Aorta (tissue), 5 donors: ENCODE results near the gene SMC5. TPM values are rescaled to one million over a fixed set of nuclear protein-coding genes. Genes with fewer than 3 reads are reported as not detected.
"Not testable (repeated sequence)": the region's sequence is repeated elsewhere in the genome, so short reads cannot be mapped to it uniquely, and the experiment has no call there.

Experiments
- ATAC-seq: fragments of 200-7000 bp; cut with Tn5 transposase; one replicate; pipeline ENCODE4 v1.9.1; 2022; ENCODE audit warnings: moderate library complexity; ENCODE audit not compliant: low FRiP score
- DNase-seq, 2 donors: peaks; one replicate each; pipeline ENCODE4 v3.0.0-alpha.2; 2020
- H3K27ac ChIP-seq, 2 donors: one replicate each; pipeline ENCODE4 v1.5.1; 2013; ENCODE audit warnings: low read length in 2 of 2, mild to moderate bottlenecking in 2 of 2, moderate library complexity in 2 of 2, control low read depth in 1 of 2, inconsistent platforms in 1 of 2, low read depth in 1 of 2
- H3K27me3 ChIP-seq, 2 donors: one replicate each; pipeline ENCODE4 v1.6.1; 2013; ENCODE audit warnings: control low read depth in 1 of 2, low read length in 1 of 2, mild to moderate bottlenecking in 1 of 2, moderate library complexity in 1 of 2; ENCODE audit not compliant: insufficient read depth in 2 of 2, control insufficient read depth in 1 of 2
- H3K36me3 ChIP-seq, 2 donors: one replicate each; pipeline ENCODE4 v1.6.1; 2013; ENCODE audit warnings: control low read depth in 1 of 2, low read length in 1 of 2, mild to moderate bottlenecking in 1 of 2; ENCODE audit not compliant: insufficient read depth in 2 of 2, control insufficient read depth in 1 of 2
- H3K4me1 ChIP-seq, 2 donors: one replicate each; pipeline ENCODE4 v1.6.1; 2013; ENCODE audit warnings: low read length in 2 of 2, control low read depth in 1 of 2, mild to moderate bottlenecking in 1 of 2, moderate library complexity in 1 of 2; ENCODE audit not compliant: insufficient read depth in 2 of 2, control insufficient read depth in 1 of 2
- H3K4me3 ChIP-seq, 2 donors: one replicate each; pipeline ENCODE4 v1.5.1; 2013; ENCODE audit warnings: low read length in 2 of 2, control low read depth in 1 of 2, mild to moderate bottlenecking in 1 of 2
- H3K9me3 ChIP-seq: one replicate; pipeline ENCODE4 v1.6.1; 2013; ENCODE audit warnings: mild to moderate bottlenecking, low read length; ENCODE audit not compliant: control insufficient read depth
- WGBS, 2 donors: extraction: QIAGEN DNeasy Blood & Tissue Kit; methylation state at CpG; one replicate each; pipeline ENCODE4 v1.1.7; 2013; 5-methylcytosine and 5-hydroxymethylcytosine counted together
- intact Hi-C, 2 donors: fragments of 100-400 bp; cut with DNase I; formaldehyde crosslinking; loops; one replicate each; pipeline versions ENCODE4 v1.14.2 to v1.15.0; 2022
- polyA plus RNA-seq, 2 donors: library from polyadenylated mRNA; stranded (reverse); fragments of 200-250 nt; gene quantifications; one replicate each; pipeline ENCODE4 v1.2.3, GENCODE V29; 2013
- total RNA-seq, 2 donors: library from RNA; stranded (reverse); fragmentation: NEBNext Ultra II Directional; extraction: Animal tissue kit (Norgen Biotek cat#: 25700); gene quantifications; one replicate each; pipeline ENCODE4 v1.2.1, GENCODE V29; 2021
- donor health status: healthy with polysubstance abuse.
- donor health status: Bipolar disorder and iron deficiency.
- donor health status: DM: no; HTN: no; CAD: no.
- donor health status: DM: no; HTN: no; CAD: no.
- donor health status: DM: yes; HTN: yes; CAD: no.

The SMC5 gene
- total and polyA plus RNA-seq, 4 donors, result 10.3 to 37.0 (median 27.7) TPM

GRCh38 chr9:70399141-70399540 is 140.4 kb downstream of the SMC5 start:
- no peaks in the 10 kb centered on the region for H3K36me3 ChIP-seq
- H3K27ac ChIP-seq, result no peak overlapping the region
- no peaks in the 10 kb centered on the region for H3K9me3 ChIP-seq
- intact Hi-C loops, result loop anchor here in 1 of 2 donors (5.0 to 10.0 kb wide), 2 partner anchors 37 to 54 kb away; no protein-coding TSS in a partner anchor
- no peak overlapping the region for H3K4me3 ChIP-seq
- no peak for ATAC-seq
- H3K27me3 ChIP-seq, result no peaks in the 10 kb centered on the region
- DNase-seq, result no peak
- peaks cover 3 to 7% of the 10 kb centered on the region in 2 donors for H3K4me1 ChIP-seq

- Histone ChIP-seq H3K9me3 (no peaks in the 10 kb centered on the region), H3K27me3 (no peaks in the 10 kb centered on the region), H3K4me1 (peaks cover 5 to 11% of the 10 kb centered on the region in 2 donors), H3K27ac (no peak overlapping the region), H3K36me3 (no peaks in the 10 kb centered on the region), H3K4me3 (no peak overlapping the region)
- intact Hi-C loops, result no loop called here
- ATAC-seq, result no peak
- WGBS, 2 donors, result 79 to 81% methylated on average over 5 of the region's 5 CpGs
- DNase-seq, result no peak
Measured at GRCh38 chr9:70400107-70400892, 141.5 kb downstream of the SMC5 start.

GRCh38 chr9:70401241-70401640 is 142.5 kb downstream of the SMC5 start:
- H3K4me3 ChIP-seq, H3K36me3 ChIP-seq, DNase-seq, H3K27ac ChIP-seq, ATAC-seq, H3K9me3 ChIP-seq, H3K27me3 ChIP-seq, intact Hi-C loops: not testable (repeated sequence)
- H3K4me1 ChIP-seq, result peaks cover 9 to 17% of the 10 kb centered on the region in 2 donors
- 93 to 95% methylated on average over 6 of the region's 6 CpGs for WGBS, 2 donors

- DNase-seq (no peak), ATAC-seq (no peak)
- Histone ChIP-seq H3K36me3 (no peaks in the 10 kb centered on the region), H3K9me3 (no peaks in the 10 kb centered on the region), H3K27me3 (no peaks in the 10 kb centered on the region), H3K27ac (no peak overlapping the region), H3K4me1 (peaks cover 9 to 17% of the 10 kb centered on the region in 2 donors), H3K4me3 (no peak overlapping the region)
- intact Hi-C loops, result no loop called here
- WGBS, 2 donors, result 0 to 3% methylated on average over 1 of the region's 1 CpG
Measured at GRCh38 chr9:70402213-70402612, 143.4 kb downstream of the SMC5 start.

- no peaks in the 10 kb centered on the region for H3K9me3 ChIP-seq
- intact Hi-C loops, result no loop called here
- H3K4me3 ChIP-seq, result no peak overlapping the region
- peaks cover 6 to 22% of the 10 kb centered on the region in 2 donors for H3K4me1 ChIP-seq
- peak overlapping the region; percentile 50 to 93 for H3K27ac ChIP-seq
- ATAC-seq, result no peak
- H3K36me3 ChIP-seq, result peaks cover 0 to 5% of the 10 kb centered on the region in 2 donors
- no peaks in the 10 kb centered on the region for H3K27me3 ChIP-seq
- 39 to 48% methylated on average over 2 of the region's 2 CpGs for WGBS, 2 donors
- DNase-seq, result no peak
Measured at GRCh38 chr9:70403166-70403565, 144.4 kb downstream of the SMC5 start.

- H3K27me3 ChIP-seq, result no peaks in the 10 kb centered on the region
- ATAC-seq, result peak; percentile 32
- no peak for DNase-seq
- no peak overlapping the region for H3K4me3 ChIP-seq
- intact Hi-C loops, result no loop called here
- peak overlapping the region; percentile 55 to 93 for H3K27ac ChIP-seq
- peaks cover 6 to 22% of the 10 kb centered on the region in 2 donors for H3K4me1 ChIP-seq
- WGBS, 2 donors, result 15 to 19% methylated on average over 4 of the region's 4 CpGs
- peaks cover 0 to 5% of the 10 kb centered on the region in 2 donors for H3K36me3 ChIP-seq
- H3K9me3 ChIP-seq, result no peaks in the 10 kb centered on the region
Measured at GRCh38 chr9:70403618-70404025, 144.8 kb downstream of the SMC5 start.

- no peak overlapping the region for H3K4me3 ChIP-seq
- no peaks in the 10 kb centered on the region for H3K9me3 ChIP-seq
- DNase-seq (no peak), ATAC-seq (no peak)
- peaks cover 0 to 5% of the 10 kb centered on the region in 2 donors for H3K36me3 ChIP-seq
- H3K4me1 ChIP-seq, result peaks cover 6 to 22% of the 10 kb centered on the region in 2 donors
- H3K27ac ChIP-seq, result peak overlapping the region in 1 of 2 donors; percentile 8
- H3K27me3 ChIP-seq, result no peaks in the 10 kb centered on the region
- intact Hi-C loops, result no loop called here
- 55 to 60% methylated on average over 2 of the region's 2 CpGs for WGBS, 2 donors
Measured at GRCh38 chr9:70404261-70404660, 145.5 kb downstream of the SMC5 start.
